NCI-H748 (cell line): ENCODE measurements around the gene TNRC6C.

Experiments
- DNase-seq: peaks from one replicate; lab custom pipeline; 2025; ENCODE audit not compliant: unreplicated experiment; lab: John Stamatoyannopoulos, UW

Gene TNRC6C

GRCh38 chr17:78148286-78149016 lies 189.9 kb downstream of the TNRC6C start:
- DNase-seq, result no peak

DNA sequence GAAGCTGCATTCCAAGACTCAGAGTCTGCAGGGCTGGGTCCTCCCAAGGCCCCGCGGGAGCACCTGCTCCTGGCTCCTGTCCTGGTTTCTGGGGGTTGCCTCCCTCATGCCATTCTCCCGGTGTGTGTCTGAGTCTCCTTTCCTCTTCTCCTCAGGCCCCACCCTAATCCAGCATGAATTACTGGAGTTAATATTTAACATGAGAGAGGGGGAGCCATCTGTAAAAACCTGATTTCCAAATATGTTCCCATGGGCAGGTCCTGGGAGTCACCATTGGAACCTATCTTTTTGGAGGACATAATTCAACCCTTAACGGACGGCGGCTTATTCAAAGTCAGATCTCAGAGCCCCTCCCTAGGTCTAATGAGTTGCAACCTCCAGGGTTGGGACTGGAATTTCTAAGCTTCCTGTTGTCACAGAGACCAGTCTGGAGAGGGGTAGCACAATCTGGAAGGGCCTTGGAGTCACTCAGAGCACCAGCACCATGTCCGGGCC lies 193.1 kb downstream of the TNRC6C start:
- no peak for DNase-seq

DNA sequence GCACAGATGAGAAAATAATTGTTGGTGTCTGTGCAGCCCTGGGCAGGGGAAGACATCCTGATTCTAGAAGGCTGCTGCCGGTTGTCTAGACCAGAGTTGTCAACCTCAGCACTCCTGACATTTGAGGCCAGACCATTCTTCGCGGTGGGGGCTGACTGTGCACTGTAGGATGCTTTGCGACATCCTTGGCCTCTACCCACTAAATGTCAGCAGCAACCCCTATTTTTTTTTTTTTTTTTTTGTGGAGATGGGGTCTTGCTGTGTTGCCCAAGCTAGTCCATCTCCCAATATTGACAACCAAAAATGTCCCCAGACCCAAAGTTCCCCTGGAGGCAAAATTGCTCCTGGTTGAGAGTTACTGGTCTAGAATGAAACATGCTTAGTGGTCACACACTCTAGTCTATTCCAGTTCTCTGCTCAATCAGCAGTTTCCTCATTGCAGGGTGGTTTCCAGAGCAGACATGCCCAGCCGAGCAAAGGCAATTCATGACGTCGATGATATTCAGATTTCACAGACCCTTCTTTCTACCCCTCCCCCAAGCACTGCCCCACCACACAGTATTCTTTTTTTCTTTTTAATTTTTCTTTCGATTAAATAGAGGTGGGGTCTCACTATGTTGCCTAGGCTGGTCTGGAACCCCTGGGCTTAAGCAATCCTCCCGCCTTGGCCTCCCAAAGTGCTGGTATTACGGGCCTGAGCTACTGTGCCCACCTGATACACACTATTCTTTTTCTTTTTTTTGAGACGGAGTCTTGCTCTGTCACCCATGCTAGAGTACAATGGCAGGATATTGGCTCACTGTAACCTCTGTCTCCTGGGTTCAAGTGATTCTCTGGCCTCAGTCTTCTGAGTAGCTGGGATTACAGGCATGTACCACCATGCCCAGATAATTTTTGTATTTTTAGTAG lies 196.7 kb downstream of the TNRC6C start:
- DNase-seq, result no peak
